IMR-90 (cell line): Measurements from ENCODE around the gene PLCB4. TPM values are rescaled to one million over a fixed set of nuclear protein-coding genes. Genes with fewer than 3 reads are reported as not detected.

Source experiments
- ATAC-seq: fragments of 200-7000 bp; cut with Tn5 transposase; 2 replicates; pipeline ENCODE4 v1.9.1; 2020; ENCODE audit warnings: low read depth, mild to moderate bottlenecking, moderate library complexity
- BruUV-seq: library from RNA; stranded (reverse); fragments of 400-500 nt; replicated peaks from 2 replicates; lab custom pipeline; 2021; lab: Mats Ljungman, UMichigan
- CTCF ChIA-PET: fragments of 300-600 bp; formaldehyde crosslinking; extraction: SDS; loops from one replicate; lab custom pipeline; 2021; ENCODE audit warnings: antibody characterized with exemption; lab: Yijun Ruan, JAX
- POLR2A ChIA-PET: fragments of 300-600 bp; sonication (Branson Sonifier 250); formaldehyde crosslinking; loops from one replicate; lab custom pipeline; 2022; ENCODE audit warnings: antibody characterized with exemption; ENCODE audit not compliant: unreplicated experiment; lab: Charles Lee
- DNase-seq: peaks from one replicate; pipeline ENCODE4 v3.0.0; 2013
- H2AFZ ChIP-seq: replicated peaks from 2 replicates; pipeline ENCODE3; 2013; ENCODE audit warnings: low read length, mild to moderate bottlenecking; ENCODE audit not compliant: poor library complexity
- H2AK5ac ChIP-seq: 2 replicates; pipeline ENCODE4 v1.6.1; 2013; ENCODE audit warnings: low read depth, low read length, inconsistent platforms
- H2AK9ac ChIP-seq: replicated peaks from 2 replicates; pipeline ENCODE3; 2013; ENCODE audit warnings: mild to moderate bottlenecking, low read depth, low read length, moderate library complexity; ENCODE audit not compliant: poor library complexity
- H2BK120ac ChIP-seq: 2 replicates; pipeline ENCODE4 v1.6.1; 2013; ENCODE audit warnings: low read depth, low read length, inconsistent platforms
- H2BK15ac ChIP-seq: 3 replicates; pipeline ENCODE4 v1.6.1; 2013; ENCODE audit warnings: low read depth, low read length, inconsistent platforms
- H2BK20ac ChIP-seq: 2 replicates; pipeline ENCODE4 v1.6.1; 2013; ENCODE audit warnings: low read depth, mild to moderate bottlenecking, inconsistent platforms, low read length, moderate library complexity
- H2BK5ac ChIP-seq: 2 replicates; pipeline ENCODE4 v1.6.1; 2013; ENCODE audit warnings: mild to moderate bottlenecking, low read depth, low read length, inconsistent platforms; ENCODE audit not compliant: poor library complexity, severe bottlenecking
- H3K14ac ChIP-seq: replicated peaks from 2 replicates; pipeline ENCODE4 v1.6.1; 2013; ENCODE audit warnings: low read depth, low read length, inconsistent platforms
- H3K18ac ChIP-seq: 2 replicates; pipeline ENCODE4 v1.6.1; 2013; ENCODE audit warnings: low read depth, low read length, control low read depth
- H3K23ac ChIP-seq: 2 replicates; pipeline ENCODE4 v1.6.1; 2013; ENCODE audit warnings: low read depth, low read length, inconsistent platforms
- H3K27ac ChIP-seq: 2 replicates; pipeline ENCODE4 v1.5.1; 2013; ENCODE audit warnings: mild to moderate bottlenecking, control low read depth, low read length; ENCODE audit not compliant: insufficient read depth
- H3K27me3 ChIP-seq: 2 replicates; pipeline ENCODE4 v1.6.1; 2013; ENCODE audit warnings: low read length; ENCODE audit not compliant: control insufficient read depth, insufficient read depth
- H3K36me3 ChIP-seq: 2 replicates; pipeline ENCODE4 v1.6.1; 2013; ENCODE audit warnings: low read length, mixed read lengths; ENCODE audit not compliant: control insufficient read depth, insufficient read depth
- H3K4ac ChIP-seq: 2 replicates; pipeline ENCODE4 v1.6.1; 2013; ENCODE audit warnings: low read depth, low read length, inconsistent platforms
- H3K4me1 ChIP-seq: 2 replicates; pipeline ENCODE4 v1.6.1; 2013; ENCODE audit warnings: low read length, mixed read lengths; ENCODE audit not compliant: control insufficient read depth, insufficient read depth
- H3K4me2 ChIP-seq: 2 replicates; pipeline ENCODE4 v1.6.1; 2013; ENCODE audit warnings: low read depth, mild to moderate bottlenecking, control low read depth, low read length, moderate library complexity
- H3K4me3 ChIP-seq: 2 replicates; pipeline ENCODE4 v1.5.1; 2013; ENCODE audit warnings: low read depth, mild to moderate bottlenecking, control low read depth, low read length, moderate library complexity; ENCODE audit not compliant: insufficient read depth
- H3K56ac ChIP-seq: 2 replicates; pipeline ENCODE4 v1.6.1; 2013; ENCODE audit warnings: low read length, inconsistent platforms; ENCODE audit not compliant: insufficient read depth; ENCODE audit errors: extremely low read depth
- H3K79me1 ChIP-seq, 2 experiments: 2 replicates each; pipeline ENCODE4 v1.6.1; 2013; ENCODE audit warnings: low read length in 2 of 2, inconsistent platforms in 1 of 2, low read depth in 1 of 2
- H3K9ac ChIP-seq: 2 replicates; pipeline ENCODE4 v1.6.1; 2013; ENCODE audit warnings: low read depth, low read length, control low read depth
- H3K9me1 ChIP-seq: 2 replicates; pipeline ENCODE4 v1.6.1; 2013; ENCODE audit warnings: low read length, inconsistent platforms; ENCODE audit not compliant: insufficient read depth
- H3K9me3 ChIP-seq: 2 replicates; pipeline ENCODE4 v1.6.1; 2013; ENCODE audit warnings: low read length; ENCODE audit not compliant: control insufficient read depth, insufficient read depth
- H4K20me1 ChIP-seq: 2 replicates; pipeline ENCODE4 v1.6.1; 2013; ENCODE audit warnings: low read length, inconsistent platforms; ENCODE audit not compliant: insufficient read depth
- H4K5ac ChIP-seq: 2 replicates; pipeline ENCODE4 v1.6.1; 2013; ENCODE audit warnings: mild to moderate bottlenecking, low read depth, low read length, control low read depth
- H4K8ac ChIP-seq, 2 experiments: 2 replicates each; pipeline ENCODE4 v1.6.1; 2013; ENCODE audit warnings: low read depth in 2 of 2, low read length in 2 of 2, control low read depth in 1 of 2, inconsistent platforms in 1 of 2
- H4K91ac ChIP-seq: 2 replicates; pipeline ENCODE4 v1.6.1; 2013; ENCODE audit warnings: low read depth, low read length, inconsistent platforms; ENCODE audit not compliant: insufficient read depth
- CEBPB ChIP-seq: IDR thresholded peaks from 2 replicates; pipeline ENCODE4 v1.6.1; 2012; ENCODE audit warnings: low read depth, low read length, improper control_type of control experiment
- FOS ChIP-seq: fragments of 150-350 bp; IDR thresholded peaks from 2 replicates; pipeline ENCODE4 v1.6.1; 2016; ENCODE audit warnings: low read depth, low read length
- RFX5 ChIP-seq: IDR thresholded peaks from 2 replicates; pipeline ENCODE4 v1.8.0; 2012; ENCODE audit warnings: low read depth, mild to moderate bottlenecking, low read length, moderate library complexity
- SMC3 ChIP-seq: fragments of 150-350 bp; IDR thresholded peaks from 2 replicates; pipeline ENCODE4 v1.6.1; 2016; ENCODE audit warnings: low read depth, mild to moderate bottlenecking, antibody characterized with exemption, low read length, moderate library complexity
- whole genome bisulfite sequencing, 2 experiments: methylation state at CpG; one replicate each; pipeline versions ENCODE4 v1.1.5 to v1.1.7; 2013; ENCODE audit warnings: missing lambda C conversion rate in 2 of 2; ENCODE audit not compliant: insufficient read length in 1 of 2; ENCODE audit errors: extremely low coverage in 2 of 2; 5-methylcytosine and 5-hydroxymethylcytosine counted together
- dilution Hi-C: fragments of 300-500 bp; cut with HindIII; formaldehyde crosslinking; loops from one replicate; pipeline ENCODE4 v1.14.3; 2018; ENCODE audit warnings: low sequenced_read_pairs; ENCODE audit not compliant: unreplicated experiment
- in situ Hi-C: fragments of 300-500 bp; cut with MboI; formaldehyde crosslinking; loops from 3 replicates; pipeline ENCODE4 v1.14.3; 2019; ENCODE audit warnings: low sequenced_read_pairs, inconsistent platforms, mixed read lengths
- intact Hi-C: fragments of 100-400 bp; cut with micrococcal nuclease; formaldehyde crosslinking; loops from 2 replicates; pipeline ENCODE4 v1.10.0; 2022
- polyA plus RNA-seq, 3 experiments: library from polyadenylated mRNA; depleted of rRNA; stranded (reverse); fragments of >200 nt; gene quantifications; 2 replicates each; pipeline ENCODE4 v1.2.3, GENCODE V29; 2012; ENCODE audit warnings: low replicate concordance in 1 of 3
- total RNA-seq: library from RNA; depleted of rRNA; stranded (reverse); fragments of >200 nt; gene quantifications from 2 replicates; pipeline ENCODE4 v1.2.3, GENCODE V29; 2012

Gene PLCB4
- total and polyA plus RNA-seq, 2 of the 4 experiments (the other 2 are of a cell fraction) = 12.5 to 24.0 TPM

- no peaks in the 10 kb centered on the region for H3K9me3 ChIP-seq
- no peak for ATAC-seq
- no TSS peak for BruUV-seq
- WGBS, 2 experiments = no CpG with 5 or more reads among the region's 3 CpGs
- dilution Hi-C loops (no loop called here), intact Hi-C loops (no loop called here), in situ Hi-C loops (no loop called here)
- no peaks in the 10 kb centered on the region; the same call in none of the 2 replicates for H3K36me3 ChIP-seq
- H2AFZ ChIP-seq = no peak overlapping the region
- H2BK120ac ChIP-seq = peak overlapping the region; percentile 80
- no peak overlapping the region; the same call in 1 of the 2 replicates for H4K5ac ChIP-seq
- H2BK5ac ChIP-seq = no peak overlapping the region
- no peak overlapping the region; the same call in 1 of the 2 replicates for H3K27ac ChIP-seq
- peak overlapping the region; percentile 7; the same call in 1 of the 2 replicates for H3K56ac ChIP-seq
- ChIA-PET CTCF (interaction anchor here (0.5 to 1.0 kb wide), 2 partner anchors 9 to 164 kb away, joined by 4 to 5 read pairs; no protein-coding TSS in a partner anchor), POLR2A (no interaction called here)
- TF ChIP-seq CEBPB (peak; percentile 83), RFX5 (no peak), FOS (no peak), SMC3 (no peak)
- H2BK20ac ChIP-seq = peak overlapping the region; percentile 72
- H3K9ac ChIP-seq = no peak overlapping the region
- H2AK9ac ChIP-seq = no peak overlapping the region
- H4K91ac ChIP-seq = peak overlapping the region; percentile 50; the same call in 1 of the 2 replicates
- H3K9me1 ChIP-seq = peaks cover 26% of the 10 kb centered on the region
- no peak overlapping the region; the same call in 1 of the 2 replicates for H3K18ac ChIP-seq
- 0 out of 3 replicates have a peak overlapping the region, but pooled peaks have one; percentile 42 for H2BK15ac ChIP-seq
- H2AK5ac ChIP-seq = no peak overlapping the region
- H3K27me3 ChIP-seq = no peaks in the 10 kb centered on the region
- peaks cover 2% of the 10 kb centered on the region; the same call in 1 of the 2 replicates for H4K20me1 ChIP-seq
- H3K14ac ChIP-seq = peak overlapping the region; percentile 29
- H3K79me1 ChIP-seq = peaks cover 9 to 60% of the 10 kb centered on the region in 2 experiments; a peak in 3 of 4 replicates
- peak overlapping the region; percentile 39 for H3K23ac ChIP-seq
- peak overlapping the region; percentile 65; the same call in 1 of the 2 replicates for H3K4ac ChIP-seq
- H3K4me2 ChIP-seq = no peak overlapping the region
- no peak for DNase-seq
- peak overlapping the region; percentile 49 to 54; a peak in 3 of 4 replicates for H4K8ac ChIP-seq
- peaks cover 18% of the 10 kb centered on the region for H3K4me1 ChIP-seq
- no peak overlapping the region for H3K4me3 ChIP-seq
Observed at GRCh38 chr20:9348316-9348715, 279.4 kb downstream of the PLCB4 start.
